Measurements from ENCODE around the gene KDM2A.
"Not testable (repeated sequence)": the region's sequence is repeated elsewhere in the genome, so short reads cannot be mapped to it uniquely, and the experiment has no call there.

The KDM2A gene

DNA sequence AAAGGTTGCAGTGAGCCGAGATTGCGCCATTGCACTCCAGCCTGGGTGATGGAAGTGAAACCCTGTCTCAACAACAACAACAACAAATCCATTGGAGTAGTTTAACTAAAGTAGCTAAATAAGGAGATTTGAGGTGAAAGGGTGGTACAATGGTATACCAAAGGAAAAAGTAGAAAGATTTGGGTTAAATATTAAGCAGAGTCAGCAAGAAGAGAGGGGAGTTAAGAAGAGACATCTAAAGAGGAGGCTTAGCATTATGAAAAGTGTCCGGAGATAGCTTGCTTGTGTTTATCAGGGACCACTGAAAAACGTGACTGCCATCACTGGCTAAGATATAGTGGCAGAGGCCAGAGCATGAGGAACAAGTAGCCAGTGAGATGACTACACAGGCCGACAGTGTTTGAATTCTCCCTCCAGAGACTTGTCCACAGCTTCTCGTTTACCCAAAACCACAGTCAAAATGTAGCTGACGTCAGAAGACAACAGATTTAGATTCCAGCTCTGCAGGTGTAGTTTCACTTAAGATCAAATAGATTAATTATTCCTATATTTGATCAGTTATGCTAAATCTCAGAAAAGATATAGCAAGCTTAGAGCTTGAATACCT, 114.6 kb downstream of the KDM2A start:
- no peak for DNase-seq (ENCODE audit: low read depth in 2 of 2, low spot score in 1 of 2)

DNA sequence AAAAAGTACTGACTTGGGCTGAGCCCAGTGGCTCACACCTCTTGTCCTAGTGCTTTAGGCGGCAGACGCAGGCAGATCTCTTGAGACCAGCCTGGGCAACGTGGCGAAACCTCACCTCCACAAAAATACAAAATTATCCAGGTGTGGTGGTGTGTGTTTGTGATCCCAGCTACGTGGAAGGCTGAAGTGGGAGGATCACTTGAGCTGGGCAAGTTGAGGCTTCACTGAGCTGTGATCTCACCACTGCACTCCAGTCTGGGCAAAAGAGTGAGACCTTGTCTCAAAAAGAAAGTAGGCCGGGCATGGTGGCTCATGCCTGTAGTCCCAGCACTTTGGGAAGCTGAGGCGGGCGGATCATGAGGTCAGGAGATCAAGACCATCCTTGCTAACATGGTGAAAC, 115.5 kb downstream of the KDM2A start:
- DNase-seq (ENCODE audit: low read depth in 2 of 2, low spot score in 1 of 2): not testable (repeated sequence)

DNA sequence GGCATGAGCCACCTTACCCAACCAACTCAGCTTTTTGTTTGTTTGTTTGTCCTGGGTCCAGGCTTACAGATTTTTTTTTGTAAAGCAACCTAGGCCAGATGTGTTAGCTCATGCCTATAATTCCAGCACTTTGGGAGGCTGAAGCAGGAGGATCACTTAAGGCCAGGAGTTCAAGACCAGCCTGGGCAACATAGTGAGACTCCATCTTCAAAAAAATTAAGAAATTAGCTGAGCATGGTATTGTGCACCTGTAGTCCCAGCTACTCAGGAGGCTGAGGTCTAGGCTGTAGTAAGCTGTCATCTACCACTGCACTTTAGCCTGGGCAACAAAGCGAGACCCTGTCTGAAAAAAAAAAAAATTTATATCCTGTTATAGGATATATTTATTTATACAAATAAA, 118.5 kb downstream of the KDM2A start:
- no peak for DNase-seq (ENCODE audit: low read depth in 2 of 2, low spot score in 1 of 2)

DNA sequence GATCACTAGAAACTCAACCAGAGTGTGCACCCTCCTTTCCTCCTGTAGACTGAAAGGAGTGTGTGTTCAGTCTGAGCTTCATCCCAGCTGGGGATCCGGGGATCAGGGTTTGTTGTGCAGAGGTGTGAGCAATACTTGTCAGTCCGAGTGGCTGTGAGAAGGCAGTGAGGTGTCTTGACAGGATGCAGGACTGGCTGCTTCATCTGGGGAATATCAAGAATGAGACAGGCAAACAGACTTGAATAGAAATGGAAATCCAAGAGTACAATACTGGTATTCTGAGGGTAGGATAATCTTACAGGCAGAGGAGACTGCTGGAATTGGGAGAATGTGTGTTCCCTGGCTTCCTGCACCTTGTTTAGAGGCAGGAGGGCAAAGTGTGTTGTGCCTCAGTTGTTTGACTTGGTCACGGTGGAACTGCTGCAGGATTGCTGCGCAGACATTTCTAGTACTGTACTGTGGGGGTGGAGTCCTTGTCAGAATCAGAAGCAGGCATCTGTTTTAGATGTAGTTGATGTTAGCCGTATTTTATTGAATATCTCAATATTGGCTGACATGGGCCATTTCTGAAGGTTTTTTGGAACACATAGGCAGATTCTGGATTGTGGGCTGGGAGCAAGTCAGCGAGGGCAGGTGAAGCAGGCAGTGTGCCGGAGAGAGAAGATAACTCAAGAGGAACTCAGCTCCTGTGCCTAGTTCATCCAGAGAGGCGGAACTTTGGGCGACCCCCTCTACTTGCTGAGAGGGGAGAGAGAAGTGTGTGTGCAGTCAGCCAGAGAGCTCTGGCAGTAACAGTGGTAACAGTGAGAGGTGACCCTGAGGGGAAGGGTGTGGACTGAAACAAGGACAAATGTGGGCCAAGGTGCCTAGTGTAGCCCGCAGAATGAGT, 120.1 kb downstream of the KDM2A start:
- no peak for DNase-seq (ENCODE audit: low read depth in 2 of 2, low spot score in 1 of 2)

DNA sequence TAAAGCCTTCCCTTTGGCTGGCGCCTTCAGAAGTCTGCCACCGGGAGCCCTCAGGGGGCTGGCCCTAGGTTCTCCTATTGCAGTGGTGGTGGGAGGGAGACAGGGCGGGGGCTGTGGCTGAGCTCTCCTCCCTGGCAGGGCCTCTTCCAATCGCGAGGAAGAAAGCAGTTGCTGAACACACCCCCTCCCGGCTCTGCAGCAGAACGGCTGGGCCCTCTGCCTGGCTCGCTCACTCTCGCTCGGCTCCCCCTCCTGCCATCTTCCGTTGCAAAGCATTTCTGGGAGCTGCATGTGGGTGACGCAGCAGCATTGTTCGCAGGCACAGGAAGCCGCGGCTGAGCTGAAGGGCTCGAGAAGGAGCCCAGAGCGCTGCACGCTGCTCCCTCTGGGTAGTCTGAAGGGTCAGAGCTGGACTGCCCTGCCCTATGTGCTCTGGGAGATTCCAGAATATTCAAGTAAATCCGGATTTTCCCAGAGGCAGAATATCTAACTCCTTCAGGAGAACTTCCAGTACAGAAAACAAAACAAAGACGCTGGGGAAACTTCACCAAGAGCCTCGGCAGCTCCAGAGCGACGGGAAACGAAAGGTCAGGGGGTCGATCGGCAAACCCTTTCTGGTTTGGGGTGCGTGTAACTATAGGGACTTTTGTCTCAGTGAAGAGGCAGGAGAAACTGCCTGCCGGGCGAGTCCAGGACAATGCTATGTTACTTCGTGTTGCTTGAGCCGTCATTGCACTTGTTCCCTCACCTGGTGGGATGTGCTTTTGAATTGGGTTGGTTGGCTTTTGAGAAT, 120.9 kb downstream of the KDM2A start:
- peak; percentile 85 to 89 for DNase-seq (ENCODE audit: low read depth in 2 of 2, low spot score in 1 of 2)

DNA sequence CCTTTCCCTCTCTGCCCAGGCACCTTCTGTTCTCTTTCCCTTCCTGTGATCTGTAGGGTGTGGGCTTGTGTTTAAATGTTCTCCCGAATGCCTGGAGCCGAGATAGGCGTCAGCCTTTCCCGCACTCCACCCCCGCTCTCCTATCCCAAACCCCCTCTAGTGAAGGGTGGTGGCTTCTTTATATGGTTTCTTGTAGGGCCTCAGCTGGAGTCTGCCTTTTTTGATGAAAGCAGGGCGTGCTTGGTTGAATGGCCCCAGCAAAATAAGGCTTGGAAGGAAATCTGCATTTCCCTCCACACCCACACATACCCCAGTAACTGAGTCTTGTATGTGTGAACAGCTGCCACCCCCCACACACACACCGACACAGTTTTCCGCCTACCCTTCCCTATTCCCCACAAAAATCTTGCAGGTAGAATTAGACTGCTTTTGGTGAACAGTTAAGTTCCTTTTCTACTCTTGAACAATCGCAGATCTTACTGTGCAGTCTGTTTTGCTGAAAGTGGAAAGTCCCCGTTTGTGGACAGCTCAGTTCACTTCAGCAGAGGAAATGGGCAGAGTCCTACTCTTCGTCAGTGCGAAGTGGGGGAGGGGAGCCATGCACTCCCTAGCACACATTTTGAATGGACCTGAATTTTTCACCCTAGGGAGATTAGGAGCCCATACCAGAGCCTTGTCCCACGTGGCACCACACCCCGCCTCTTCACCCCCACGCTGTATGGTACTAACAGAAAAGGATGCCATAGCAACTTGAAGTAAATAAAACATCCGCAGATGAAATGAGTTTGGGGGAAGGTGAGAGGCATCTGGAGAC, 121.7 kb downstream of the KDM2A start:
- DNase-seq (ENCODE audit: low read depth in 2 of 2, low spot score in 1 of 2): peak; percentile 40 to 50

DNA sequence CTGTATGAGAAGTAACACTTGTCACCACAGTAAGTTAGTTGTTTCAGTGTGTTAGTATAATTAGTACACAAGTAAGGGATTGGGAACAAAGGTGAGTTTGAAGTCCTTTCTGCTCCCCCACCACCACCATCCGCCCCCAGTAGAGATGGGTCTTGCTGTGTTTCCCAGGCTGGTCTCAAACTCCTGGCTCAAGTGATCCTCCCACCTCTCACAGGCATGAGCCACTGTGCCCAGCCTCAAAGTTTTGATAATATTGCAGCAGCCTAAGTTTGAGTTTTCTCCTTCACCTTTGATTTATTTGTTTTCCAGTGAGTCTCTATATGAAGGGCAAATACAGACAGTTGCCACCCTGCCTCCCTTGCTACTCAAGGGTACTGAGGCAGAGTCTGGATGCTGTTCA, 123.5 kb downstream of the KDM2A start:
- DNase-seq (ENCODE audit: low read depth in 2 of 2, low spot score in 1 of 2): no peak

DNA sequence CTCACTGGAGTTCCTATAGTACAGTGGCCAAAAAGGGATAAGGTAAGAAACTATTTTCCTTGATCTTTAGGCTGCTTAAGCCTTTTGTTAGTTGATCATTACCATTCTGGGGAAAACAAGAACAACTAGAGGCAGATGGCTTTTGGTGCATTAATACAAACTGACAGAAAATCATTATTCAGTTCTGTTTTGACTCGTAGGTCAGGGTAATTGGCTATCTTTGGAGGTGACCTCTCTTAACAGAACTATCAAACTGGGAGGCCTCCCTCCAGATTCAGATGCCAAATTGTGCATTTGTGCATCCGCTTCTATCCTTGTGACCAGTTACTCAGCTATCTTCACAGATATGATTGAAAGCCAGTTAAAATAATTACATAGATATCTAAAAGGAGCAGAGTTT, 124.0 kb downstream of the KDM2A start:
- no peak for DNase-seq (ENCODE audit: low read depth in 2 of 2, low spot score in 1 of 2)

DNA sequence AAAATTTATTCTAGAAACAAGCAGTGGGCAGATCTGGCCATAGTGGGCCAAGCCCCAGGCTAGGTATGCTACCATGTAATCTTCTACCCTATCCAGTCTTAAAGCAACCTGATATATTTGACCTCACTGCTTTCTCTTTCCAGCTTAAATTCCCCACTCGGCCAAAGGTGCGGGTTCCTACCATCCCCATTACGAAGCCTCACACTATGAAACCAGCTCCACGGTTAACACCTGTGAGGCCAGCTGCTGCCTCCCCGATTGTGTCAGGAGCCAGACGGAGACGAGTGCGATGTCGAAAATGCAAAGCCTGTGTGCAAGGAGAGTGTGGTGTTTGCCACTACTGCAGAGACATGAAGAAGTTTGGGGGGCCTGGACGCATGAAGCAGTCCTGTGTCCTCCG, 126.0 kb downstream of the KDM2A start:
- no peak for DNase-seq (ENCODE audit: low read depth in 2 of 2, low spot score in 1 of 2)

DNA sequence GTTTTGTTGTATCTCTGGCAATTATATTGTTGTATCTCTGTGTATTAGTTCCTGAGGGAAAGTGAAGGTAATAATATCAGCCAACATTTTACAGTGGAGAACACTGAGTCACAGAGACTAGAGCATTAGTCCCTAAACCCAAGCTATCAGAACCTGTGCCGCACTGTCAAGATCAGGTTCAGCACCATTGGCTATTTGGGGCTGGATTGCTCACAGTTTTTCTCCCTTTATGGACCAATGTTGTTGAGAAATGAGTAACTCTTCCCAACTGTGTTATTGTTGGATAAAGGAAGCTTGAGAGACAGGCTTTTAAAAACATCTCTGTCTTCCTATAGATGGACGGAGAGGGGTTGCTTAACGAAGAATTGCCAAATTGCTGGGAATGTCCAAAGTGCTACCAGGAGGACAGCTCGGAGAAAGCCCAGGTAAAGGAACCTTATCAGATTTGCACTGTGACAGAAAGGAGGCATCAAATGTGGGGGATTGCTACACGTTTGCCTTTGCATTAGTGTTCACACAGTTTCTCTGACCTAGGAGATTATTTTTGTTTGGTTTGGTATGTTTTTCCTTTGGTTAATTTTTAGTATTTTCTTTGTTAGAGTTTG, 129.0 kb downstream of the KDM2A start:
- DNase-seq (ENCODE audit: low read depth in 2 of 2, low spot score in 1 of 2): no peak

DNA sequence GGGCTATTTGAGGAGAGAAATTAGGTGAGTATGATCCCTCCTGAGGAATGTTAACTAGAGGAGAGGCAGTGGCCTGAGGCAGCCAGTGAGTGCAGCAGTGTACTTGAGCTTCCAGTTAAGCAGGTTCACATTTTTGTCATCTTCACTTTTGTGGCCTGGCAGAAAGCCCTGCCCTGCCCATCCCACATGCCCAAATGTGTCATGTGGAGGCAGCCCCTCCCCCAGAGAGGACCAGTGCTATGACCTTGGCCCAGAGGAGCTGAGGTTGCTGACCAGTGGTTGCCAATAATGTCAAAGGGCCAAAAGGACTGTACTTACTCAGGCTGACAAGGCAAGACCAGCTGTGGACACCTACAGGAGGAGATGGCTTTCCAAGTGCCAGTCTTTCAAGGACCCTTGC, 129.6 kb downstream of the KDM2A start:
- no peak for DNase-seq (ENCODE audit: low read depth in 2 of 2, low spot score in 1 of 2)

DNA sequence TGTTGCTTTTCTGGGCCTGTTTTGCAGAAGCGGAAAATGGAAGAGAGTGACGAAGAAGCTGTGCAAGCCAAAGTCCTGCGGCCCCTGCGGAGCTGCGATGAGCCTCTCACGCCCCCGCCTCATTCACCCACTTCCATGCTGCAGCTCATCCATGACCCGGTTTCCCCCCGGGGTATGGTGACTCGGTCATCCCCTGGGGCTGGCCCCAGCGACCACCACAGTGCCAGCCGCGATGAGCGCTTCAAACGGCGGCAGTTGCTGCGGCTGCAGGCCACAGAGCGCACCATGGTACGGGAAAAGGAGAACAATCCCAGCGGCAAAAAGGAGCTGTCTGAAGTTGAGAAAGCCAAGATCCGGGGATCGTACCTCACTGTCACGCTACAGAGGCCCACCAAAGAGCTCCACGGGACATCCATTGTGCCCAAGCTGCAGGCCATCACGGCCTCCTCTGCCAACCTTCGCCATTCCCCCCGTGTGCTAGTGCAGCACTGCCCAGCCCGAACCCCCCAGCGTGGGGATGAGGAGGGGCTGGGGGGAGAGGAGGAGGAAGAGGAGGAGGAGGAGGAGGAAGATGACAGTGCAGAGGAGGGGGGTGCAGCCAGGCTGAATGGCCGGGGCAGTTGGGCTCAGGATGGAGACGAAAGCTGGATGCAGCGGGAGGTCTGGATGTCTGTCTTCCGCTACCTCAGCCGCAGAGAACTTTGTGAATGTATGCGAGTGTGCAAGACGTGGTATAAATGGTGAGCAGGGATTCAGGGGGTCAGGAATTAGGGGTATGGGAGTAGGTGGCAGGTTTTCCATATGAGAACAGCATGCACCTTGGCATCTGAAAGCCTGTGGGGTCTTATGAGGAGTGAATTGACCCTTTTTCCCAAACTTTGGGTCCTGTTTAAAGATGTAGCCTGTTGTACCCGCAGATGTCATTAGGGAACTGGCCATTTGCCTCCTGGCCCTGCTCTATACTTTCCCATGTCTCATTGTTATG, 131.3 kb downstream of the KDM2A start:
- no peak for DNase-seq (ENCODE audit: low read depth in 2 of 2, low spot score in 1 of 2)

DNA sequence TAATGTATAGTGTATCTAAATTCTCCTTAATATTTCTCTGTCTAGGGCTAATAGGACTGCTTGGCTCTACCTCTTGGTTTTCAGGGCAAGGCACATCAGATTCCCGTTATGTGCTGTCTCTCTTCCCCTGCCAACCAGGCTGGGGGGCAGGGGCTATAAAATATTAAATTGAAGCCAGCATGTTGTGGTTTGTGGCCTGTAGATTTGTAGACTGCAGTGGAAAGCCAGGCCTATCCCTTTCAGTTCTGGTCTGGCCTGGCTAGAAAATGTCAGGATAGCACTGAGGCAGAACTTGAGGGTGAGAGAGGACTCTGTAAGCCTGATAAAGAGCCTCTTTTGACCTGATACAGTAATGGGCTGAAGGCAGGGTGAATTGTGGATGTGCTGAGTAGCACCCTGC, 132.8 kb downstream of the KDM2A start:
- no peak for DNase-seq (ENCODE audit: low read depth in 2 of 2, low spot score in 1 of 2)

DNA sequence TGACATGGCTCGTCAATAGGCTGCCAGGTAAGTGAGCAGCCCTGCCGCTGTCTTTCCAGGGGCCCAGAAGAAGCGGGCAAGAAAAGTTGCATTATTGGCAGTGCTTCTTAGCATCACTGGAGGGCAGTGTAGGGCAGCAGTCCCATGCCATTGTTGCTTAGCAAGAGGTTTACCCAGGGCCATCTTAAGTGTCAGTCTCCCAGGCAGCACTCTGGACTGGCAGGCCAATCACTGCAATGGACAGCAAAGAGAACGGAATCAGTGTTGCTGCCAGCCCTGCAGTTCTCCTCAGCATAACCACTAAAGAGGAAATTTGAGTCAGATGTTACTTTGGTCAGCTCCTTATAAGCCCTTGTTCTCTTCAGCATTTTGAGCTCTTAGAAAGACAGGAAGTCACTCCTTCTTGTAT, 133.8 kb downstream of the KDM2A start:
- DNase-seq (ENCODE audit: low read depth in 2 of 2, low spot score in 1 of 2): no peak

DNA sequence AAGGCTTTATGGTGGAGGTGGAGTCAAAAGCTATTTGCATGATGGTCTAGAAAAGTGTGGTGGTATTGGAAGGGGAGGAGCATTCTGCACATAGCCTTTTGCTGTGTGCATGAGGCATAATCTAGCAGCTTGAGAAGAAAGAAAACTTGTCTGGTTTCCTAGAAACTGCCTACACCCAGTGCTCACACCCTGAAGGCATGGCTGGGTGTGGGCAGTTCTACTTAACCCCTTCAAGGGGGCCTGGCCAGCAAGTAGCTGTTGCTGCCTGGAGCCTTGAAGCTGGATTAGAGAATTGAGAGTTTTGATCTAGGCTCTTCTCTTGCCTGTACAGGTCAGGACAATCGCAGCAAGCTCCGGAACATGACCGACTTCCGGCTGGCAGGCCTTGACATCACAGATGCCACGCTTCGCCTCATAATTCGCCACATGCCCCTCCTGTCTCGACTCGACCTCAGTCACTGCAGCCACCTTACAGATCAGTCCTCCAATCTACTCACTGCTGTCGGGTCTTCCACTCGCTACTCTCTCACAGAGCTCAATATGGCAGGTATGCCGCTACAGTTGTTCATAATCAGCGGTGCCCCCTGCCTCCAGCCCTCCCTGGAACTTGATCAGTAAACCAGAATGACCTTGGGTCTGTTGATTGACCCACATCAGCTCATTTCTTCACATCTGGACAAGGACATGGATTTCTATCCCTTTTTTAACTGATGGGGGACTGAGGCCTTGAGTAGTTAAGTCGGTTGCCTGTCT, 135.0 kb downstream of the KDM2A start:
- no peak for DNase-seq (ENCODE audit: low read depth in 2 of 2, low spot score in 1 of 2)

DNA sequence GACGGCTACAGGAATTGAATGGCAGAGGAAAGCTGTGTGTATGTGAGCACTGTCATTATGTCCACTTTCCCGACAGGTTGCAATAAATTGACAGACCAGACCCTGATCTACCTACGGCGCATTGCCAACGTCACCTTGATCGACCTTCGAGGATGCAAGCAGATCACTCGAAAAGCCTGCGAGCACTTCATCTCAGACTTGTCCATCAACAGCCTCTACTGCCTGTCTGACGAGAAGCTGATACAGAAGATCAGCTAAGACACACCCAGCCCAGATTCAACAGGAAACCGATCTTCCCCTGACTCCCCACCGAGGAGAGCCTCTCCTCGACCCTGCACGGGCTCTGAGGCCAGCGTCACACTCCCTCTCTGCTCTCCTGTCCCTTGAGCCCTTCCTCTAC, 135.7 kb downstream of the KDM2A start:
- no peak for DNase-seq (ENCODE audit: low read depth in 2 of 2, low spot score in 1 of 2)

DNA sequence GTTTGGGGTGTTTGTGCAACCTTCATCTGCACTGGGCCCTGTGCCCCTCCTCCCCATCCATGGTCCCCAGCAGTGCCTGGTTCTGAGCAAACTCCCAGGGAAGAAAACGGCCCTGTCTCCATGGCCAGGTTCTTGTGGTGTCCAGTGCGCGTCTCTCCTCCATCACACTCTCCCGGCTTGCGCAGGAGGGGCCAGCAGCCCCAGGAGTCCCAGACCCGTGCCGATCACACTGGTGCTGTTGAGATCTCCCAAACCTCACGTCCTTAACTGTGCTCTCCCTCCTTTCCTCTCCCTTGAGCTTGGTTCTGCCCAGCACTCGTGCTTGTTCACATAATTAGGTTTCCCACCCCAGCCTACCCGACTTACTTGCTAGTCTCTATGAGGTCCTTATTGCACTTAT, 136.3 kb downstream of the KDM2A start:
- no peak for DNase-seq (ENCODE audit: low read depth in 2 of 2, low spot score in 1 of 2)

DNA sequence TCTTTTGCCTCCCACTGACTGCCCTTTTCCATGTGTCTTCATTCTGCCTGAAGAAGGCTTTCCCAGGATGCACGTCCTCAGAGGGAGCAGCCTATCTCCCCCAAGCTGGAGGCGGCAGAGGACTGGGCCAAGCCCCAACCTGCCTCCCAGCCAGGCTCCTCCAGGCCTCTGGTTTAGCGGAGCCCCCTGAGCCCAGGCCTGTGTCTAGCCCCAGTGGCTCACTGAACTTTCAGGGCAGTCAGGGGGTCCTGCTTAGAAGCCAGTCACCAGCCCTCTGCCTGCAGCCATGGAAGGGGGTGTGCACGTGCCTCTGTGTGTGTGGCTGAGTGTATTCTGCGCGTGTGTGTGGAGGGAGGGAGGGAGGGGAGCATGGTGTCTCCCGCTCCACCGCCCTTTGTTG, 136.8 kb downstream of the KDM2A start:
- no peak for DNase-seq (ENCODE audit: low read depth in 2 of 2, low spot score in 1 of 2)

Measured in stimulated activated CD8-positive, alpha-beta memory T cell treated with anti-CD3 and anti-CD28 coated beads, Interleukin-4, amount 100 ng/mL, for 1 hour (primary cell).